Raji (cell line): ENCODE measurements around the gene CCNK.

Source experiments
- POLR2A ChIP-seq: IDR thresholded peaks from 2 replicates; pipeline ENCODE4 v1.6.1; 2011; ENCODE audit warnings: low read depth, low read length, control low read depth; ENCODE audit not compliant: insufficient read depth

CCNK gene

GRCh38 chr14:99542566-99542965 is 61.4 kb downstream of the CCNK start:
- no peak for TF ChIP-seq POLR2A

GRCh38 chr14:99543370-99543769 is 62.2 kb downstream of the CCNK start:
- TF ChIP-seq POLR2A = no peak

DNA sequence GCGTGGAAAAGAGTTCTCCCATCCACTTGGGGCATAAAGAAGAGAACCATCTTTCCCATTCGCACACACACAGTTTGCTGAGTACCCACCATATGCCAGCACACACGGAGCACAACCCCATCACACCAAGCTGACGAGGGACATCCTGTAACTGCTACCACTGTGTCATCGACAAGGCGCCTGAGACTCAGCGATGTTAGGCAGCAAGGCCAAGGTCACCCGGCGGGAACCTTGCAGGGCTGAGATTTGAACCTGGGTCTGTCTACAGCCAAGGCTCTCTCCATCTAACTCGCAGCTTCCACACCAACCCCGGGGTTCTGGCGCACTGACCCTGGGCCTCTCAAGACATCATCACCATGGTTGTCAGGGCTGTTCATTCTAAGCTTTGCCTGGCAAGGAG is 62.8 kb downstream of the CCNK start:
- TF ChIP-seq POLR2A = no peak

- no peak for TF ChIP-seq POLR2A
These were observed 63.8 kb downstream of the CCNK start for GRCh38 chr14:99544991-99545390.

- no peak for TF ChIP-seq POLR2A
These were observed 64.4 kb downstream of the CCNK start for GRCh38 chr14:99545586-99545985.

DNA sequence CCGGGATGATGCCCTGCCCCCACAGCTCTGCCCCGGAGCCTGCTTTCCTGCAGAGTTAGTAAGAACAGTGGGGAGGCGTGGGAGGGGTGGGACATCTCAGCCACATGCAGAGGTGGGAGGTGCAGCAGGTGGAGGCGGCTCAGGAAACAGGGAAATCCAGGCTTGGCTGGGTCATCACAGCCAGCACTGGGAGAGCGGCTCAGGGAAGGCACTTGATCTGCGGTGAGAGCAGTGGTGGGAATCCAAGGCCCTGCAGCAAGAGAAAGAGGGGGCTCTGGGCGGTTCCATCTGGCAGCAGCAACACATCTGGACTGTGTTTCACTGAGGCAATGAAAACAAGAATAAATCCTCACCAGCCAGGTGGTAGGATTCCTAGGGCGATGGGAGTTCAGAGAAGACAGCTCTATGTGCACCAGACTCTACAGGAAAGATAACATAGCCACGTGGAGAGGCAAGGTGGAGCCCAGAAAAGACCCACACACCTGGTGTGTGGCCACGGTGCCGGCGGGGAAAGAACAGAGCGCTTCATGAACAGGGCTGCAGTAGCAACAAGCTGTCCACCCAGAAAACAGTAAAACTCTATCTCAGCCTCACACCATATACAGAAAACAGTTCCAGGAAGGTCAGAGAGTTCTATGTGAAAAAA is 65.1 kb downstream of the CCNK start:
- TF ChIP-seq POLR2A = no peak

GRCh38 chr14:99548255-99548654 is 67.0 kb downstream of the CCNK start:
- no peak for TF ChIP-seq POLR2A

DNA sequence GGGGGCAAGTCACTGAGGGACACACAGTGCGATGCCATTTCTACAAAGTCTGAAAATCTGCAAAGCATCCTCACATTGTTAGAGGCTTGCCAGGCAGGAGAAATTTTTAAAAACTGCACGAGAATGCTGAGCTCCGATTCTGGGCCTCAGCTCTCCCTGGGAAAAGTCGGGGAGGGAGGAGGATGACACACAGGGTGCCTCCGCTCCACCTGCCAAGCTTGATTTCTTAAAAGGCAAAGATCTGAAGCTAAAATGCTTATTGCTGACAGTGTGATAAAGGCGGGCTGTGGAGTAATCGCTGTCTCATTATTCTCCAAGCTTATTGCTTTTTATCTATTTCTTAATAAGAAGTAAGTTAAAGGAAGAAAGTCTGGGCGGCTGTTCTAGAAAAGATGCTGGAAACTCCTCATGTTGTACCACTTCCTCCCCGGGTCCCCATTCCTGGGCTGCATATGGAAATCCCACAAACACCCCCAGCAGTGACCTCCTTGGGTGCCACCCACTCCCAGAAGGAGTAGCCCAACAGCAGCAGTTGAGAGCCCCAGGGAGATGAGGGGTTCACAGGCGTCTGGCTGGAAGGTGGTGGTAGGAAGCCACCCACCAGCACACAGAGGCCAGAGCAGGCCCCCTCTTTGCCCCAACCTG is 67.8 kb downstream of the CCNK start:
- no peak for TF ChIP-seq POLR2A

GRCh38 chr14:99549684-99550083 is 68.5 kb downstream of the CCNK start:
- no peak for TF ChIP-seq POLR2A

- no peak for TF ChIP-seq POLR2A
These were observed 69.3 kb downstream of the CCNK start for GRCh38 chr14:99550387-99550992.

DNA sequence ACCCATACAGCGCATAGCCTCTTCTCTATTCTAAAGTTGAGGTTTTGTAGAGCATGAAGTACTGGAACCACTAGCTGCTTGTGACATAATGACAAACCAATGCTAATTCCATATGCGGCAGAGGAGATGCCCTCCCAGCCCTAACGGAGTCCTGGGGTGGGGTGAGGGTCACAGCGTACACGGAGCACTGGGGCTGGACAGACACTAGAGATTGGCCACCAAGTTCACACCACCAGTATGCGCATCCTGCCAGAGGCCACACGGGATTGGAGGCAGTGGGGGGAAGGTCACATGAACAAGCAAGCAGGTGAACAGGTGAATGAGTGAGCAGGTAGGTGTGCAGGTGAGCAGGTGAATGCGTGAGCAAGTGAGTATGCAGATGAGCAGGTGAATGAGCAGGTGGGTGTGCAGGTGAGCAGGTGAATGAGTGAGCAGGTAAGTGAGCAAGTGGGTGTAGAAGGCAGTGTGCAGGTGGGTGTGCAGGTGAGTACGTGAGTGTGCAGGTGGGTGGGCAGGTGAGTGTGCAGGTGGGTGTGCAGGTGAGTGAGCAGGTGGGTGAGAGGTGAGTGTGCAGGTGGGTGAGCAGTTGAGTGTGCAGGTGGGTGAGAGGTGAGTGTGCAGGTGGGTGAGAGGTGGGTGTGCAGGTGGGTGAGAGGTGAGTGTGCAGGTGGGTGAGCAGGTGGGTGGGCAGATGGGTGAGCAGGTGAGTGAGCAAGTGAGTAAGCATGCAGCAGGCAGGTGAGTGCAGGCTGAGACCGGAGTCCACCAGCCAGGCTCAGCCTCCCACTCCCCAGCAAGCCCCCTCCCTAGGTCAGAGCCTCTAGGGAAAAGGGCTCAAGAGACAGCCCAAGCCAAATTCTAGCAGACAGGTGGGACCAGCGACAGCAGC is 70.1 kb downstream of the CCNK start:
- TF ChIP-seq POLR2A = no peak

GRCh38 chr14:99552021-99552553 is 70.9 kb downstream of the CCNK start:
- TF ChIP-seq POLR2A = no peak

DNA sequence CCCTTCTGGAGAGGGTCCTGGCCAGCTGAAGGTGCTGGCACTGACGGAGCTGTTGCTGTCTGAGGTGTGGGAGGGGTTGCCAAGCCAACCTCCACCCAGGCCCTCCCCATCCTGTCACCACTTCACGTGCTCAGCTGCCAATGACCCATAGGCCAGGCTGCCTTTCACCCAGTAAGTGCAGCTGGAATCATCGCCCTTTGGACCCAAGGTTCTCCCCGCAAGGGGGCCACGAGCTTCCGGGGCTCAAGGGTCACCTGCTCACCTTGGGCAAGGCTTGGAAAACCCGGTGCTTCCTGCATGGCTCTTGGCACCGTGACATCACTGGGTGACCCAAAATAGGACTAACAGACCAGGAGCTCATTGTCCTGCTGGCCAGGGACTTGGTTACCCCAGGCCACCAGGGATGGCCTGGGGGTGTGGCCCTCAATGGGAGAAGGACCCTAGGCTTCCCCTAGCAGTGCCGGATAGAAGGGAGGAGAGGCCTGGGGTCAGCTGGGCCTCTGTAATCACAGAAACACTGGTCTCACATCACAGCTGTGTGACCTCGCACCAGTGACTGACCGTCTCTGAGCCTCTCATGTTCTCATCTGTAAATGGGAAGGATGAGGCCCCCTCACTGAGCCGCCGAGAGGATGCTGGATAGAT is 71.5 kb downstream of the CCNK start:
- no peak for TF ChIP-seq POLR2A

- TF ChIP-seq POLR2A = no peak
These were observed 73.0 kb downstream of the CCNK start for GRCh38 chr14:99554184-99554583.
